ENCODE data around the gene SLC12A6.
A peak's percentile ranks its signal among the peaks of the same experiment; 100 is the strongest.

Gene SLC12A6

GRCh38 chr15:34259566-34259965, 78.0 kb downstream of the SLC12A6 start:
- DNase-seq (ENCODE audit: low read depth), result no peak

GRCh38 chr15:34258151-34258550, 79.4 kb downstream of the SLC12A6 start:
- DNase-seq (ENCODE audit: low read depth), result no peak

GRCh38 chr15:34252545-34252944, 85.0 kb downstream of the SLC12A6 start:
- no peak for DNase-seq (ENCODE audit: low read depth)

GRCh38 chr15:34248190-34248589, 89.4 kb downstream of the SLC12A6 start:
- no peak for DNase-seq (ENCODE audit: low read depth)

- DNase-seq (ENCODE audit: low read depth), result no peak
Observed at GRCh38 chr15:34246276-34246976, 91.2 kb downstream of the SLC12A6 start.

GRCh38 chr15:34243226-34243625, 94.4 kb downstream of the SLC12A6 start:
- no peak for DNase-seq (ENCODE audit: low read depth)

- no peak for DNase-seq (ENCODE audit: low read depth)
Observed at GRCh38 chr15:34242331-34242710, 95.3 kb downstream of the SLC12A6 start.

- DNase-seq (ENCODE audit: low read depth), result no peak
Observed at GRCh38 chr15:34241376-34242330, 95.9 kb downstream of the SLC12A6 start.

GRCh38 chr15:34240537-34240936, 97.0 kb downstream of the SLC12A6 start:
- DNase-seq (ENCODE audit: low read depth), result no peak

- DNase-seq (ENCODE audit: low read depth), result no peak
Observed at GRCh38 chr15:34239151-34239808, 98.3 kb downstream of the SLC12A6 start.

GRCh38 chr15:34233614-34234013, 104.0 kb downstream of the SLC12A6 start:
- DNase-seq (ENCODE audit: low read depth), result no peak

- no peak for DNase-seq (ENCODE audit: low read depth)
Observed at GRCh38 chr15:34223904-34224596, 113.5 kb downstream of the SLC12A6 start.

GRCh38 chr15:34217587-34218225, 119.9 kb downstream of the SLC12A6 start:
- no peak for DNase-seq (ENCODE audit: low read depth)

- no peak for DNase-seq (ENCODE audit: low read depth)
Observed at GRCh38 chr15:34216527-34217270, 120.9 kb downstream of the SLC12A6 start.

GRCh38 chr15:34214135-34214534, 123.4 kb downstream of the SLC12A6 start:
- DNase-seq (ENCODE audit: low read depth), result no peak

- no peak for DNase-seq (ENCODE audit: low read depth)
Observed at GRCh38 chr15:34213690-34214089, 123.9 kb downstream of the SLC12A6 start.

GRCh38 chr15:34209421-34210282, 127.9 kb downstream of the SLC12A6 start, which contains the start of gene KATNBL1:
TSS of gene KATNBL1 (minus strand) at chr15:34210096. CDS start at chr15:34163676, 46,420 bp downstream.
- peak; percentile 86 for DNase-seq (ENCODE audit: low read depth)

GRCh38 chr15:34206011-34206410, 131.6 kb downstream of the SLC12A6 start:
- no peak for DNase-seq (ENCODE audit: low read depth)

- DNase-seq (ENCODE audit: low read depth), result no peak
Observed at GRCh38 chr15:34203936-34204335, 133.6 kb downstream of the SLC12A6 start.

- DNase-seq (ENCODE audit: low read depth), result no peak
Observed at GRCh38 chr15:34203305-34203704, 134.3 kb downstream of the SLC12A6 start.
